ENCODE measurements around the gene DNAH1.

DNA sequence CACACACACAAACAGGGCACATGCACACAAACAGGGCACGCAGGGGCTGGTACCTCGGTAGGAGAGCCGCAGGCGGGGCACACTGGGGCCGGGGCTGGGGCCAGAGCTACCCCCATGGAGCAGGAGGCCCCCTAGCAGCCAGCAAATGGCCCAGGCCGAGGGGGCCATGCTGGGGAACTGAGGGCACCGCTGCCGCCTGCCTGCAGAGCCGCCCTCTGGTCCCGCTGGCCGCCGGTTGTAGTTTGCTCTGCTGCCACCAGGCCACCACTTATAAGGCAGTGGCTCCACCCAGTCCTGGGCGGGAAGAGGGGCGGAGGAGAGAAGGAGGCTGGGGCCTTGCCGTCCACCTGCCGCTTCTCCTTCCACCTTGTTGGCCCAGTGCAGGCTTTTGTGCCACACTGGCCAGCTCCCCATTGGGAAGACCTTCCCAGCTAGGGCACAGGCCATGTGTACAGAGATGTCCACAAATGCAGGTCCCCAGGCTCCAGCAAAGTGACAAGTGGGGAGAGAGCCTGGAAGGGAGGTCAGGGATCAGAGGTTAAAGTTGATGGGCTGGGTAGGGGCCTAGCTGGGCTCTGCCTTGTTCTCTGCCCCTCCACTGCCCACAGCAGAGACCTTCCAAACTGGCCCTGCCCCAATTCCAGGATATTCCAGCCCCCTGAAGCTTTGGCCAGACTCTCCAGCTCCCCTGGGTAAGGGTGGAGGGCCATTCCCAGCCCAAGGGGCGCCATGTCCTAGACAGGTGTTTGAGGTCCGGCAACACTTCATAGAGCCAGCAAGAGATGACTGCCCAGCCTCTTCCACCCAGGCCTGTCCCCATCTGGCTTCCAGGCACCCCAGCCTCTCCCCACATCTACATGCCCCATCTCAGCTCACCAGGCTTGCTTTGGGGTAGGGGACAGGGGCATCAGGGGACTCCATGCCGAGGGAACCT, 129.0 kb downstream of the DNAH1 start, which contains the start of gene SEMA3G:
- TF ChIP-seq, protein P1, sequence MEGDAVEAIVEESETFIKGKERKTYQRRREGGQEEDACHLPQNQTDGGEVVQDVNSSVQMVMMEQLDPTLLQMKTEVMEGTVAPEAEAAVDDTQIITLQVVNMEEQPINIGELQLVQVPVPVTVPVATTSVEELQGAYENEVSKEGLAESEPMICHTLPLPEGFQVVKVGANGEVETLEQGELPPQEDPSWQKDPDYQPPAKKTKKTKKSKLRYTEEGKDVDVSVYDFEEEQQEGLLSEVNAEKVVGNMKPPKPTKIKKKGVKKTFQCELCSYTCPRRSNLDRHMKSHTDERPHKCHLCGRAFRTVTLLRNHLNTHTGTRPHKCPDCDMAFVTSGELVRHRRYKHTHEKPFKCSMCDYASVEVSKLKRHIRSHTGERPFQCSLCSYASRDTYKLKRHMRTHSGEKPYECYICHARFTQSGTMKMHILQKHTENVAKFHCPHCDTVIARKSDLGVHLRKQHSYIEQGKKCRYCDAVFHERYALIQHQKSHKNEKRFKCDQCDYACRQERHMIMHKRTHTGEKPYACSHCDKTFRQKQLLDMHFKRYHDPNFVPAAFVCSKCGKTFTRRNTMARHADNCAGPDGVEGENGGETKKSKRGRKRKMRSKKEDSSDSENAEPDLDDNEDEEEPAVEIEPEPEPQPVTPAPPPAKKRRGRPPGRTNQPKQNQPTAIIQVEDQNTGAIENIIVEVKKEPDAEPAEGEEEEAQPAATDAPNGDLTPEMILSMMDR (IDR thresholded peaks at IDR 0.05) = no peak
- TF ChIP-seq, protein P2, sequence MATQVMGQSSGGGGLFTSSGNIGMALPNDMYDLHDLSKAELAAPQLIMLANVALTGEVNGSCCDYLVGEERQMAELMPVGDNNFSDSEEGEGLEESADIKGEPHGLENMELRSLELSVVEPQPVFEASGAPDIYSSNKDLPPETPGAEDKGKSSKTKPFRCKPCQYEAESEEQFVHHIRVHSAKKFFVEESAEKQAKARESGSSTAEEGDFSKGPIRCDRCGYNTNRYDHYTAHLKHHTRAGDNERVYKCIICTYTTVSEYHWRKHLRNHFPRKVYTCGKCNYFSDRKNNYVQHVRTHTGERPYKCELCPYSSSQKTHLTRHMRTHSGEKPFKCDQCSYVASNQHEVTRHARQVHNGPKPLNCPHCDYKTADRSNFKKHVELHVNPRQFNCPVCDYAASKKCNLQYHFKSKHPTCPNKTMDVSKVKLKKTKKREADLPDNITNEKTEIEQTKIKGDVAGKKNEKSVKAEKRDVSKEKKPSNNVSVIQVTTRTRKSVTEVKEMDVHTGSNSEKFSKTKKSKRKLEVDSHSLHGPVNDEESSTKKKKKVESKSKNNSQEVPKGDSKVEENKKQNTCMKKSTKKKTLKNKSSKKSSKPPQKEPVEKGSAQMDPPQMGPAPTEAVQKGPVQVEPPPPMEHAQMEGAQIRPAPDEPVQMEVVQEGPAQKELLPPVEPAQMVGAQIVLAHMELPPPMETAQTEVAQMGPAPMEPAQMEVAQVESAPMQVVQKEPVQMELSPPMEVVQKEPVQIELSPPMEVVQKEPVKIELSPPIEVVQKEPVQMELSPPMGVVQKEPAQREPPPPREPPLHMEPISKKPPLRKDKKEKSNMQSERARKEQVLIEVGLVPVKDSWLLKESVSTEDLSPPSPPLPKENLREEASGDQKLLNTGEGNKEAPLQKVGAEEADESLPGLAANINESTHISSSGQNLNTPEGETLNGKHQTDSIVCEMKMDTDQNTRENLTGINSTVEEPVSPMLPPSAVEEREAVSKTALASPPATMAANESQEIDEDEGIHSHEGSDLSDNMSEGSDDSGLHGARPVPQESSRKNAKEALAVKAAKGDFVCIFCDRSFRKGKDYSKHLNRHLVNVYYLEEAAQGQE (IDR thresholded peaks at IDR 0.05; ENCODE audit: insufficient read depth in 1 of 2, low read depth in 2 of 2, low read length in 1 of 2) = no peak

Data from Panc1 (cell line).